Activated naive CD8-positive, alpha-beta T cell treated with anti-CD3 and anti-CD28 coated beads, Interleukin-2, amount 10 ng/mL, durations not matched to agents 7 days and 5 days (primary cell): ENCODE measurements around the gene CDV3. TPM values are rescaled to one million over a fixed set of nuclear protein-coding genes. Genes with fewer than 3 reads are reported as not detected.
"Not testable (repeated sequence)": the region's sequence is repeated elsewhere in the genome, so short reads cannot be mapped to it uniquely, and the experiment has no call there.

Experiments used
- ATAC-seq: fragments of 150-1000 bp; cut with Tn5 transposase; one replicate; pipeline ENCODE4 v1.10.0; 2021; ENCODE audit warnings: low read depth, moderate library complexity
- POLR2A ChIA-PET: fragments of 350-600 bp; sonication (Branson Sonifier 250); formaldehyde crosslinking; loops from one replicate; lab custom pipeline; 2021; ENCODE audit warnings: antibody characterized with exemption; lab: Charles Lee
- DNase-seq: peaks from one replicate; pipeline ENCODE4 v3.0.0; 2021
- H3K27ac Mint-ChIP-seq: one replicate; pipeline ENCODE4 v1.8.0; 2022; ENCODE audit warnings: mild to moderate bottlenecking, mixed read lengths
- H3K27me3 Mint-ChIP-seq: one replicate; pipeline ENCODE4 v1.8.0; 2022; ENCODE audit warnings: mild to moderate bottlenecking, moderate library complexity, mixed read lengths
- H3K36me3 Mint-ChIP-seq: one replicate; pipeline ENCODE4 v1.8.0; 2021; ENCODE audit warnings: mild to moderate bottlenecking, mixed read lengths
- H3K4me1 Mint-ChIP-seq: one replicate; pipeline ENCODE4 v1.8.0; 2021; ENCODE audit warnings: mixed read lengths
- H3K4me3 Mint-ChIP-seq: one replicate; pipeline ENCODE4 v1.8.0; 2022; ENCODE audit warnings: mild to moderate bottlenecking, moderate library complexity, mixed read lengths
- H3K9me3 Mint-ChIP-seq: one replicate; pipeline ENCODE4 v1.8.0; 2021; ENCODE audit warnings: mixed read lengths
- total RNA-seq, 2 experiments: library from RNA; stranded (reverse); gene quantifications; one replicate each; pipeline ENCODE4 v1.2.3, GENCODE V29; 2021

The CDV3 gene
- total RNA-seq, result 100 to 1,000 TPM; 183 to 200 TPM

DNA sequence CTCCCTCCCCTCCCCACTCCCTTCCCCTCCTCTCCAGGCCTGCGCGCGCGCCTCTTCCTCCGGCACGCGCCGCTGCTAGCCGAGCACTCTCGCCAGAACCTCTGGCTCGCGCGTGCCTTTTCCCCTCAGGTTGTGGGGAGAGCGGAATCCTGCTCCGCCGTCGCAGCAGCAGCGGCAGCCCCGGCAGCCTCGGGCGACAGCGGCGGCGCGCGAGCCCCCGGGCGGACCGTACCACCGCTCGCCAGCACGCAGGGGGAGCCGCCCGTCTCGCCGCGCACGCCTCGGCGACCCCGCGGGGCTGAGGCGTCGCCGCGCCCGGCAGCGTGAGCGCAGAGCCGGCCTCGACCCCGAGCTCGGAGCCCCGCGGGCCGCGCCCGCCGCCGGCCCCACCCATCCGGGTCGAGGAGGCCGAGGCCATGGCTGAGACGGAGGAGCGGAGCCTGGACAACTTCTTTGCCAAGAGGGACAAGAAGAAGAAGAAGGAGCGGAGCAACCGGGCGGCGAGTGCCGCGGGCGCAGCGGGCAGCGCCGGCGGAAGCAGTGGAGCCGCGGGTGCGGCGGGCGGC lies at the start of gene CDV3:
CDV3 (plus strand) TSS at position 58 of the 566 bp plus-strand sequence; CDS start at position 417, 359 bp downstream.
- ATAC-seq (peak; percentile 30), DNase-seq (peak; percentile 88)
- POLR2A ChIA-PET, result interaction anchor here (0.6 to 6.4 kb wide), 22 partner anchors 9 to 1156 kb away, joined by 3 to 119 read pairs (median 4); partner anchors contain the start of genes ANAPC13, CEP63, DNAJC13 and TOPBP1
- no peaks in the 10 kb centered on the region for H3K27me3 Mint-ChIP-seq
- peaks cover 47% of the 10 kb centered on the region for H3K4me1 Mint-ChIP-seq
- H3K9me3 Mint-ChIP-seq, result no peaks in the 10 kb centered on the region
- peak within 1 kb of the TSS; percentile 95 for H3K4me3 Mint-ChIP-seq
- H3K36me3 Mint-ChIP-seq, result peaks cover 31% of the 10 kb centered on the region
- H3K27ac Mint-ChIP-seq, result peak within 1 kb of the TSS; percentile 97

- H3K27me3 Mint-ChIP-seq, ATAC-seq, H3K9me3 Mint-ChIP-seq, H3K36me3 Mint-ChIP-seq, POLR2A ChIA-PET, H3K4me1 Mint-ChIP-seq, DNase-seq, H3K27ac Mint-ChIP-seq, H3K4me3 Mint-ChIP-seq: not testable (repeated sequence)
Observed at GRCh38 chr3:133523758-133524157, 49.7 kb upstream of the CDV3 start.

DNA sequence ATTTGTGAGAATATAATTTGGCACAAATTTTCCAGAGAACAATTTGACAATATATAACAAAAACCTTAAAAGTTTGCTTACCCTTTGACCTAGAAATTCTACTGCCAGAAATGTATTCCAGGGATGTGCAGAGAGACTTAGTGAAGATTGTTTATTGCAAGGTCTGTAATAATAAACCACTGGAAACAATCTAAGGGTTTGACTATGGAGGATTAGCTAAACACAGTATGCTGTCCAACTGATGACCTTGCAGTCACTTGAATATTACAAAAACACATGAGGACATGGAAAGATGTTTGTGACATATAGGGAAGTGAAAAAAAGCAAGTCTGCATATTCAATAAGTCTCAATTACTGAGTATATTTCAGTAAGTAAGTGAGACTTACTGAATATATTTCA lies 48.1 kb upstream of the CDV3 start:
- no peak overlapping the region for H3K27ac Mint-ChIP-seq
- no peak overlapping the region for H3K4me3 Mint-ChIP-seq
- ATAC-seq (no peak), DNase-seq (no peak)
- POLR2A ChIA-PET, result no interaction called here
- H3K27me3 Mint-ChIP-seq, result peaks cover 2% of the 10 kb centered on the region
- H3K36me3 Mint-ChIP-seq, result peaks cover 2% of the 10 kb centered on the region
- H3K9me3 Mint-ChIP-seq, result peaks cover 6% of the 10 kb centered on the region
- no peaks in the 10 kb centered on the region for H3K4me1 Mint-ChIP-seq

- POLR2A ChIA-PET, result no interaction called here
- no peak overlapping the region for H3K27ac Mint-ChIP-seq
- no peaks in the 10 kb centered on the region for H3K4me1 Mint-ChIP-seq
- H3K4me3 Mint-ChIP-seq, result no peak overlapping the region
- no peak for DNase-seq
- peaks cover 4% of the 10 kb centered on the region for H3K27me3 Mint-ChIP-seq
- H3K36me3 Mint-ChIP-seq, result peaks cover 2% of the 10 kb centered on the region
- no peak for ATAC-seq
- peaks cover 6% of the 10 kb centered on the region for H3K9me3 Mint-ChIP-seq
Observed at GRCh38 chr3:133527081-133527715, 46.3 kb upstream of the CDV3 start.

DNA sequence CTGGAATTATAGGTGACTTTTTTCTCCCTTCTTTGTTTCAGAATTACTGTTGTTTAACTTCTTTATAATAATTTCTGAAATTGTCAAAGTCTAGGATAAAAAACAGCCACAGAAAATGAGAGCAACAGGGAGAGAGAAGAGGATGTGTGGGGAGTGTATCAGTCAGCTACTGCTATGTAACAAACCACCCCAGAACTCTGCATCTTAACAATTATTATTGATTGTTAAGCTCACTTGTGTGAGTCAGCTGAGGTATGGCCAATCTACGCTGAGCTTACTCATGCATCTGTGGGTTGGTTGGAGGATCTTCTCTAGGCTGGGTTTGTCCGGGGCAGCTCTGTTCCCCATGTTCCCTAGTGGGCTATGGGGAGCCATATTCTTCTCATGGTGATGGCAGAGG lies 43.7 kb upstream of the CDV3 start:
- Mint-ChIP-seq H3K27ac (no peak overlapping the region), H3K4me3 (no peak overlapping the region), H3K9me3 (peaks cover 8% of the 10 kb centered on the region), H3K36me3 (peaks cover 2% of the 10 kb centered on the region), H3K27me3 (peaks cover 4% of the 10 kb centered on the region), H3K4me1 (no peaks in the 10 kb centered on the region)
- DNase-seq (no peak), ATAC-seq (no peak)
- POLR2A ChIA-PET, result interaction anchor here (1.0 kb wide), 1 partner anchor 20 kb away, joined by 4 read pairs; no protein-coding TSS in a partner anchor

GRCh38 chr3:133531981-133532380 lies 41.5 kb upstream of the CDV3 start:
- no peak for ATAC-seq
- peaks cover 2% of the 10 kb centered on the region for H3K36me3 Mint-ChIP-seq
- H3K27me3 Mint-ChIP-seq, result peaks cover 4% of the 10 kb centered on the region
- POLR2A ChIA-PET, result no interaction called here
- no peak overlapping the region for H3K27ac Mint-ChIP-seq
- H3K4me3 Mint-ChIP-seq, result no peak overlapping the region
- peaks cover 2% of the 10 kb centered on the region for H3K4me1 Mint-ChIP-seq
- no peak for DNase-seq
- peaks cover 8% of the 10 kb centered on the region for H3K9me3 Mint-ChIP-seq

GRCh38 chr3:133532951-133533350 lies 40.5 kb upstream of the CDV3 start:
- DNase-seq (no peak), ATAC-seq (no peak)
- Mint-ChIP-seq H3K27ac (no peak overlapping the region), H3K27me3 (peaks cover 2% of the 10 kb centered on the region), H3K4me1 (peaks cover 2% of the 10 kb centered on the region), H3K9me3 (peaks cover 8% of the 10 kb centered on the region), H3K36me3 (peaks cover 2% of the 10 kb centered on the region), H3K4me3 (no peak overlapping the region)
- POLR2A ChIA-PET, result interaction anchor here (0.8 kb wide), 1 partner anchor 40 kb away, joined by 3 read pairs; no protein-coding TSS in a partner anchor

GRCh38 chr3:133535971-133536881 lies 37.3 kb upstream of the CDV3 start:
- DNase-seq (no peak), ATAC-seq (no peak)
- peaks cover 3% of the 10 kb centered on the region for H3K4me1 Mint-ChIP-seq
- H3K4me3 Mint-ChIP-seq, result no peak overlapping the region
- POLR2A ChIA-PET, result interaction anchor here (1.2 kb wide), 1 partner anchor 37 kb away, joined by 3 read pairs; the partner anchor contains the start of gene CDV3
- no peaks in the 10 kb centered on the region for H3K36me3 Mint-ChIP-seq
- H3K27me3 Mint-ChIP-seq, result peaks cover 2% of the 10 kb centered on the region
- H3K27ac Mint-ChIP-seq, result no peak overlapping the region
- H3K9me3 Mint-ChIP-seq, result peaks cover 5% of the 10 kb centered on the region

DNA sequence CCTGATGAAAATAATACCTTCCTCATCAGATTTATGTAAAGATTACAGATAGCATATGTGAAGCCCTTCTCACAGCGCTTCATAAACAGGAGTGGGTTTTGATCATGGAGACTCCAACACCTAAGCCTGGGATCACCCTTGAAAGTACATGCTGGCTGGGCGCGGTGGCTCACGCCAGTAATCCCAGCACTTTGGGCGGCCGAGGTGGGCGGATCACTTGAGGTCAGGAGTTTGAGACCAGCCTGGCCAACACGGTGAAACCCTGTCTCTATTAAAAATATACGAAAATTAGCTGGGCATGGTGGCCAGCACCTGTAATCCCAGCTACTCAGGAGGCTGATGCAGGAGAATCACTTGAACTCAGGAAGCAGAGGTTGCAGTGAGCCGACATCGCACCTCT lies 36.4 kb upstream of the CDV3 start:
- H3K36me3 Mint-ChIP-seq, H3K4me1 Mint-ChIP-seq, DNase-seq, H3K4me3 Mint-ChIP-seq, H3K27me3 Mint-ChIP-seq, H3K27ac Mint-ChIP-seq, ATAC-seq, H3K9me3 Mint-ChIP-seq: not testable (repeated sequence)
- POLR2A ChIA-PET, result interaction anchor here (1.2 kb wide), 1 partner anchor 36 kb away, joined by 3 read pairs; the partner anchor contains the start of gene CDV3

DNA sequence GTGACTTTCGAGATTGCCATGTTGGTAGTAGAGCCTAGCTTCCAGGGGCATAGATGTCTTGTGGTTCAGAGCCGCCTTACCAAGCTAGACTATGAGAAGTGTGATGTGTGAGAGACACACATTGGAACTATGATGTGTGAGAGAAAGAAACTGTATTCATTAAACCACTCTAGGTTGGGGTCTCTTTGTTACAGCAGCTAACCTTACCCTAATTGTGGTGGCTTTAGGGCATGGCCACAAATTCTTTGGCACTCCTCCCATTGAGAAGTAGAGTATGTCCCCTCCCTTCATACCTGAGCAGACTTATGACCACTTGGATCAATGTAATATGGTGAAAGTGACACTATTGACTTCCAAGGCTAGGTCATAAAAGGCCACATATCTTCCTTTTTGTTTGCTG lies 35.3 kb upstream of the CDV3 start:
- H3K4me1 Mint-ChIP-seq, result peaks cover 3% of the 10 kb centered on the region
- ATAC-seq (no peak), DNase-seq (no peak)
- H3K36me3 Mint-ChIP-seq, result no peaks in the 10 kb centered on the region
- no peak overlapping the region for H3K27ac Mint-ChIP-seq
- no peaks in the 10 kb centered on the region for H3K27me3 Mint-ChIP-seq
- POLR2A ChIA-PET, result no interaction called here
- no peak overlapping the region for H3K4me3 Mint-ChIP-seq
- H3K9me3 Mint-ChIP-seq, result peaks cover 5% of the 10 kb centered on the region

GRCh38 chr3:133540896-133541674 lies 32.4 kb upstream of the CDV3 start:
- H3K9me3 Mint-ChIP-seq, result peaks cover 4% of the 10 kb centered on the region
- no peak overlapping the region for H3K4me3 Mint-ChIP-seq
- H3K4me1 Mint-ChIP-seq, result peaks cover 3% of the 10 kb centered on the region
- H3K27me3 Mint-ChIP-seq, result no peaks in the 10 kb centered on the region
- no peak overlapping the region for H3K27ac Mint-ChIP-seq
- no peaks in the 10 kb centered on the region for H3K36me3 Mint-ChIP-seq
- ATAC-seq (no peak), DNase-seq (no peak)
- POLR2A ChIA-PET, result no interaction called here

DNA sequence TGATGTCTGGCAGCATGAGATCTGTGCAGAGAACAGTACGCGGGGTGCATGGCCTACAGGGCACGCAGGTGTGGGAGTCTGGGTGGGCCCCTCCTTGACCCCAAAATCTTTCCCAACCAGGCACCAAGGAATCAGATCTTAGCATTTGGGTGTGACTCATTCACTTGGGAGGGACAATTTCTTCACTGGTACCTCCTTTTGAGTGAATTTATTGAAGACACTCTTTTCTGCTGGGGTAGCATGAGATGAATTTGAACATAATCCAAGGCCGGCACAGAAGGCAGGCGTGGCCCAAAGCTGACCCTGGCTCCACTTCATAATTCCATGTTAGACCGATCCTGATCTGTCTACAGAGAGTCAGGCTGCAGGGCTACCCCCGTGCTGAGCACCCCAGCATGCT lies 30.6 kb upstream of the CDV3 start:
- no peak for DNase-seq
- peaks cover 4% of the 10 kb centered on the region for H3K9me3 Mint-ChIP-seq
- peaks cover 2% of the 10 kb centered on the region for H3K4me1 Mint-ChIP-seq
- no peaks in the 10 kb centered on the region for H3K36me3 Mint-ChIP-seq
- H3K27ac Mint-ChIP-seq, result no peak overlapping the region
- no peak for ATAC-seq
- no peak overlapping the region for H3K4me3 Mint-ChIP-seq
- no peaks in the 10 kb centered on the region for H3K27me3 Mint-ChIP-seq
- POLR2A ChIA-PET, result interaction anchor here (1.0 kb wide), 1 partner anchor 29 kb away, joined by 3 read pairs; no protein-coding TSS in a partner anchor
